Trophoblast cell (in vitro differentiated cells and primary cell): Measurements from ENCODE around the gene OR2F2.
A peak's percentile ranks its signal among the peaks of the same experiment; 100 is the strongest.

Experiments used
- DNase-seq, 2 donors: peaks; one replicate each; pipeline ENCODE4 v3.0.0-alpha.2; 2016
- H2AFZ ChIP-seq: 2 replicates; pipeline ENCODE4 v1.6.1; 2013; ENCODE audit warnings: low read length, moderate library complexity, mild to moderate bottlenecking; ENCODE audit not compliant: insufficient read depth, poor library complexity
- H2AK5ac ChIP-seq: 2 replicates; pipeline ENCODE4 v1.6.1; 2013; ENCODE audit warnings: mild to moderate bottlenecking, low read length
- H2BK120ac ChIP-seq: 2 replicates; pipeline ENCODE4 v1.6.1; 2013; ENCODE audit warnings: low read length, mild to moderate bottlenecking, moderate library complexity; ENCODE audit not compliant: insufficient read depth, poor library complexity
- H2BK12ac ChIP-seq: 2 replicates; pipeline ENCODE4 v1.6.1; 2013; ENCODE audit warnings: mild to moderate bottlenecking, low read length, moderate library complexity
- H2BK5ac ChIP-seq: 2 replicates; pipeline ENCODE4 v1.6.1; 2013; ENCODE audit warnings: low read length, low read depth, moderate library complexity, mild to moderate bottlenecking; ENCODE audit not compliant: poor library complexity
- H3K14ac ChIP-seq: 2 replicates; pipeline ENCODE4 v1.6.1; 2013; ENCODE audit warnings: mild to moderate bottlenecking, low read length
- H3K18ac ChIP-seq: 2 replicates; pipeline ENCODE4 v1.6.1; 2013; ENCODE audit warnings: mild to moderate bottlenecking, low read length
- H3K23ac ChIP-seq: 2 replicates; pipeline ENCODE4 v1.6.1; 2013; ENCODE audit warnings: low read length
- H3K27ac ChIP-seq: 2 replicates; pipeline ENCODE4 v1.5.1; 2013; ENCODE audit warnings: low read depth, mild to moderate bottlenecking, inconsistent platforms, low read length, moderate library complexity
- H3K27me3 ChIP-seq: 2 replicates; pipeline ENCODE4 v1.6.1; 2013; ENCODE audit warnings: inconsistent platforms, mild to moderate bottlenecking, low read length, moderate library complexity; ENCODE audit not compliant: insufficient read depth
- H3K36me3 ChIP-seq, 2 experiments: 1 replicate in 1 of 2; 2 replicates in 1 of 2; pipeline ENCODE4 v1.6.1; 2013; ENCODE audit warnings: low read length in 2 of 2, mild to moderate bottlenecking in 2 of 2, moderate library complexity in 1 of 2; ENCODE audit not compliant: insufficient read depth in 2 of 2, control insufficient read depth in 1 of 2
- H3K4ac ChIP-seq: 2 replicates; pipeline ENCODE4 v1.6.1; 2013; ENCODE audit warnings: low read depth, mild to moderate bottlenecking, low read length, moderate library complexity
- H3K4me1 ChIP-seq, 2 experiments: 1 replicate in 1 of 2; 2 replicates in 1 of 2; pipeline ENCODE4 v1.6.1; 2013; ENCODE audit warnings: low read length in 2 of 2, mild to moderate bottlenecking in 2 of 2, moderate library complexity in 1 of 2; ENCODE audit not compliant: insufficient read depth in 2 of 2, control insufficient read depth in 1 of 2
- H3K4me2 ChIP-seq: 2 replicates; pipeline ENCODE4 v1.6.1; 2013; ENCODE audit warnings: inconsistent platforms, mild to moderate bottlenecking, low read length, moderate library complexity
- H3K4me3 ChIP-seq: 2 replicates; pipeline ENCODE4 v1.5.1; 2013; ENCODE audit warnings: mild to moderate bottlenecking, low read depth, low read length, inconsistent platforms
- H3K79me1 ChIP-seq: one replicate; pipeline ENCODE4 v1.6.1; 2013; ENCODE audit warnings: low read length
- H3K79me2 ChIP-seq: 2 replicates; pipeline ENCODE4 v1.6.1; 2013; ENCODE audit warnings: low read length, mild to moderate bottlenecking; ENCODE audit not compliant: control insufficient read depth, insufficient read depth, poor library complexity
- H3K9ac ChIP-seq: 2 replicates; pipeline ENCODE4 v1.6.1; 2013; ENCODE audit warnings: mild to moderate bottlenecking, low read length
- H3K9me3 ChIP-seq: 2 replicates; pipeline ENCODE4 v1.6.1; 2013; ENCODE audit warnings: low read depth, mild to moderate bottlenecking, control low read depth, inconsistent platforms, low read length; ENCODE audit not compliant: insufficient read depth
- H4K12ac ChIP-seq: 2 replicates; pipeline ENCODE4 v1.6.1; 2013; ENCODE audit warnings: low read depth, mild to moderate bottlenecking, low read length, moderate library complexity
- H4K8ac ChIP-seq: 2 replicates; pipeline ENCODE4 v1.6.1; 2013; ENCODE audit warnings: low read depth, mild to moderate bottlenecking, low read length, moderate library complexity
- H4K91ac ChIP-seq: one replicate; pipeline ENCODE4 v1.6.1; 2013; ENCODE audit warnings: low read depth, mild to moderate bottlenecking, low read length, moderate library complexity
- WGBS: extraction: QIAGEN DNeasy Blood & Tissue Kit; methylation state at CpG from one replicate; pipeline ENCODE4 v1.1.7; 2013; ENCODE audit warnings: missing lambda C conversion rate; ENCODE audit not compliant: insufficient read length, insufficient coverage; ENCODE audit errors: extremely low coverage; 5-methylcytosine and 5-hydroxymethylcytosine counted together

Gene OR2F2

GRCh38 chr7:143958781-143959180 lies 23.7 kb downstream of the OR2F2 start:
- H3K4me3 ChIP-seq = no peak overlapping the region
- H2AK5ac ChIP-seq = no peak overlapping the region
- H2BK120ac ChIP-seq = no peak overlapping the region
- peak; percentile 26 to 49 for DNase-seq
- no peak overlapping the region for H4K12ac ChIP-seq
- H3K27me3 ChIP-seq = no peaks in the 10 kb centered on the region
- H2BK12ac ChIP-seq = no peak overlapping the region
- H3K27ac ChIP-seq = no peak overlapping the region
- H3K14ac ChIP-seq = no peak overlapping the region
- no peaks in the 10 kb centered on the region for H3K79me2 ChIP-seq
- no peaks in the 10 kb centered on the region for H3K9me3 ChIP-seq
- H4K91ac ChIP-seq = no peak overlapping the region
- no peak overlapping the region for H3K9ac ChIP-seq
- H3K4ac ChIP-seq = no peak overlapping the region
- H4K8ac ChIP-seq = no peak overlapping the region
- H3K79me1 ChIP-seq = no peaks in the 10 kb centered on the region
- WGBS = no CpG with 5 or more reads among the region's 3 CpGs
- no peaks in the 10 kb centered on the region for H3K36me3 ChIP-seq
- no peak overlapping the region for H3K18ac ChIP-seq
- no peak overlapping the region for H2BK5ac ChIP-seq
- H2AFZ ChIP-seq = no peak overlapping the region
- no peak overlapping the region for H3K4me2 ChIP-seq
- no peaks in the 10 kb centered on the region for H3K4me1 ChIP-seq
- no peak overlapping the region for H3K23ac ChIP-seq

DNA sequence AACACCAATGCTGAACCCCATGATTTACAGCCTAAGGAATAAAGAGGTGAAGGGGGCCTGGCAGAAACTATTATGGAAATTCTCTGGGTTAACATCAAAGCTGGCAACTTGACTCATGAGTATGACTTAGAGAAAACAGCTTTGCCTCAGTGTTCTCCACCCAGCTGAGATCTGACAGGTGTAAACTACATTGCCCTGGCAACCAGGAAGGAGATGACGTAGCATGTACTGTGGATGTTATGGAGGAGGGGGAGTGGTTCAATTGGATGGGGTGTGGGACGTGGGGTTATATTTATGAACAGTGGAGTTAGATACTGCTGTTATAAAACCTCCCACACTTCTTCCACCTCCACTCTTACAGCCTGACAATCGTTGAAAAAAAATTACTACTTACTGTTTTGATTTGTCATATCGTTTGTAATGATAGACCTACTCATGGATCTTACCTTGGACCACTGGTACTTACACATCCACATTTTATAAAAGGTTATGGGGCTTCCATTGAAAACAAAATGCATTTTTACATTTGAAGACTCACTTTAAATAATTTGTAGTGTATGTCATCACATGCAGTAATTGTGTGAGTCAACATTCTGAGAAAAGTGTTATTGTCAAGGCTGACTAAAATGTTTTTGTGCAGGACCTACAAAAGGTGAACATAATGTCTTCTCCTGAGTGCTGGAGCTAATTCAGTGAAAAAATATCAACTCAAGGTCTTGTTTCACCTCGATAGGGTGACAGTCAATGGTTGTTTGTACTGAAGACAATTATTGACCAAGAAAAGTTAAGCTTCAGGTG lies 26.0 kb downstream of the OR2F2 start:
- Histone ChIP-seq H2BK5ac (no peak overlapping the region), H3K36me3 (no peaks in the 10 kb centered on the region), H3K4me2 (no peak overlapping the region), H3K18ac (no peak overlapping the region), H4K8ac (no peak overlapping the region), H3K9ac (no peak overlapping the region), H3K79me2 (no peaks in the 10 kb centered on the region), H3K4ac (no peak overlapping the region), H3K27ac (no peak overlapping the region), H4K12ac (no peak overlapping the region), H3K27me3 (no peaks in the 10 kb centered on the region), H2AK5ac (no peak overlapping the region), H2BK120ac (no peak overlapping the region), H4K91ac (no peak overlapping the region), H3K4me3 (no peak overlapping the region), H2BK12ac (no peak overlapping the region), H3K4me1 (no peaks in the 10 kb centered on the region), H3K9me3 (no peaks in the 10 kb centered on the region), H3K23ac (no peak overlapping the region), H2AFZ (no peak overlapping the region), H3K14ac (no peak overlapping the region), H3K79me1 (no peaks in the 10 kb centered on the region)
- no peak for DNase-seq
- WGBS = no CpG with 5 or more reads among the region's 5 CpGs

GRCh38 chr7:143965280-143965679 lies 30.2 kb downstream of the OR2F2 start:
- no peaks in the 10 kb centered on the region for H3K36me3 ChIP-seq
- H2AK5ac ChIP-seq = no peak overlapping the region
- no peak overlapping the region for H3K9ac ChIP-seq
- H3K27me3 ChIP-seq = no peaks in the 10 kb centered on the region
- no peak overlapping the region for H2BK5ac ChIP-seq
- H3K79me1 ChIP-seq = no peaks in the 10 kb centered on the region
- no peak overlapping the region for H4K8ac ChIP-seq
- no peak overlapping the region for H3K4ac ChIP-seq
- H3K9me3 ChIP-seq = no peaks in the 10 kb centered on the region
- H4K91ac ChIP-seq = no peak overlapping the region
- no peak overlapping the region for H3K4me2 ChIP-seq
- H3K23ac ChIP-seq = no peak overlapping the region
- H3K79me2 ChIP-seq = no peaks in the 10 kb centered on the region
- no CpG with 5 or more reads among the region's 2 CpGs for WGBS
- no peak overlapping the region for H2AFZ ChIP-seq
- H3K18ac ChIP-seq = no peak overlapping the region
- no peak overlapping the region for H4K12ac ChIP-seq
- H3K4me3 ChIP-seq = no peak overlapping the region
- H3K14ac ChIP-seq = no peak overlapping the region
- H3K4me1 ChIP-seq = no peaks in the 10 kb centered on the region
- DNase-seq = peak; percentile 69 to 89
- no peak overlapping the region for H2BK12ac ChIP-seq
- no peak overlapping the region for H2BK120ac ChIP-seq
- no peak overlapping the region for H3K27ac ChIP-seq

GRCh38 chr7:143967398-143967797 lies 32.4 kb downstream of the OR2F2 start:
- H3K27ac ChIP-seq = no peak overlapping the region
- no peaks in the 10 kb centered on the region for H3K36me3 ChIP-seq
- no peak overlapping the region for H2BK5ac ChIP-seq
- H3K79me1 ChIP-seq = no peaks in the 10 kb centered on the region
- H3K9me3 ChIP-seq = no peaks in the 10 kb centered on the region
- H2AFZ ChIP-seq = no peak overlapping the region
- no CpG with 5 or more reads among the region's 4 CpGs for WGBS
- H3K23ac ChIP-seq = no peak overlapping the region
- no peak overlapping the region for H3K18ac ChIP-seq
- H4K8ac ChIP-seq = no peak overlapping the region
- no peak overlapping the region for H2BK120ac ChIP-seq
- H3K9ac ChIP-seq = no peak overlapping the region
- DNase-seq = peak in 1 of 2 donors; percentile 51
- no peak overlapping the region for H4K91ac ChIP-seq
- H3K27me3 ChIP-seq = no peaks in the 10 kb centered on the region
- H4K12ac ChIP-seq = no peak overlapping the region
- H3K4me3 ChIP-seq = no peak overlapping the region
- no peak overlapping the region for H3K14ac ChIP-seq
- no peak overlapping the region for H3K4ac ChIP-seq
- no peak overlapping the region for H3K4me2 ChIP-seq
- H3K79me2 ChIP-seq = no peaks in the 10 kb centered on the region
- H2BK12ac ChIP-seq = no peak overlapping the region
- H2AK5ac ChIP-seq = no peak overlapping the region
- H3K4me1 ChIP-seq = no peaks in the 10 kb centered on the region
